Mucosa of descending colon (tissue), 3 donors: ENCODE measurements around the gene TBC1D32. TPM values are rescaled to one million over a fixed set of nuclear protein-coding genes. Genes with fewer than 3 reads are reported as not detected.
"Not testable (repeated sequence)": the region's sequence is repeated elsewhere in the genome, so short reads cannot be mapped to it uniquely, and the experiment has no call there.

Experiments
- ATAC-seq: fragments of 200-7000 bp; cut with Tn5 transposase; one replicate; pipeline ENCODE4 v1.9.1; 2020; ENCODE audit warnings: mild to moderate bottlenecking, moderate library complexity
- DNase-seq, 3 donors: peaks; one replicate each; pipeline ENCODE4 v3.0.0-alpha.2; 2020
- H3K36me3 ChIP-seq: fragments of 200-600 bp; one replicate; pipeline ENCODE4 v1.8.0; 2021; ENCODE audit warnings: low read depth, mild to moderate bottlenecking
- H3K4me1 ChIP-seq: fragments of 200-600 bp; one replicate; pipeline ENCODE4 v1.8.0; 2021; ENCODE audit warnings: low read depth, mild to moderate bottlenecking
- H3K4me3 ChIP-seq: fragments of 200-600 bp; one replicate; pipeline ENCODE4 v1.8.0; 2021; ENCODE audit warnings: mild to moderate bottlenecking
- H3K9me3 ChIP-seq: fragments of 200-600 bp; one replicate; pipeline ENCODE4 v1.8.0; 2021; ENCODE audit warnings: mild to moderate bottlenecking
- intact Hi-C, 2 donors: fragments of 100-400 bp; cut with DNase I in 1 of 2; cut with micrococcal nuclease in 1 of 2; formaldehyde crosslinking; loops; one replicate each; pipeline versions ENCODE4 v1.11.0 to v1.11.1; 2022; cut with DNase I, micrococcal nuclease
- total RNA-seq, 3 donors: library from RNA; stranded (reverse); fragmentation: NEBNext Ultra II Directional in 2 of 3; extraction: Animal tissue kit (Norgen Biotek cat#: 25700) in 2 of 3; gene quantifications; one replicate each; pipeline versions ENCODE4 v1.2.1 to v1.2.4, GENCODE V29; 2021 to 2023
- TF ChIP-seq, protein P1 (sequence below): fragments of 200-600 bp; IDR thresholded peaks from one replicate; pipeline ENCODE4 v1.8.0; 2022; ENCODE audit warnings: antibody characterized with exemption, mild to moderate bottlenecking
- donor health status: DM: no; HTN: no; CAD: no; lungs with moderate emphysema.
- donor health status: DM: no; HTN: no; CAD: no.
- donor health status: DM: no; HTN: yes; CAD: no.

TBC1D32 gene
- total RNA-seq, 3 donors from 2014 or later: 6.0 to 13.2 (median 8.6) TPM

DNA sequence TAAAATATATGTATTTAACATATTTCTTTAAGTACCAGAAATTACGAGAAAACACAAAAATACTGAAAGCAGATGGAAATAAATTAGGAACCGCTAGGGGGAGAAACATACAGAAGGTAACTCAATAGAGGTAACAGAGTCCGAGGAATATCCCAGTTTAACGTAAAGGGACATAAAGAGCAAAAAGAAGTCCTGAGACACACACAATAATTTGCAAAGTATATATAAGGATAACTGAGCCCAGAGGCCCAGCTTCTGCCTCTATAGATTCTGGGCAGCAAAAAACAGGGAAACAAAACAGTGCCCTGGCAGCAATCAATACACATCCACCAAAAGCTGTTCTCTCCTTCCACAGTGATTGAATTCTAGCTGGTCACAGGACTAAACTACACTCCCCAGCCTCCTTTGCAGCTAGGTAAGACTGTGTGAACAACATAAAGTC lies 15.1 kb downstream of the TBC1D32 start:
- H3K4me1 ChIP-seq: peaks cover 6% of the 10 kb centered on the region
- no peaks in the 10 kb centered on the region for H3K36me3 ChIP-seq
- DNase-seq: no peak
- TF ChIP-seq, protein P1, sequence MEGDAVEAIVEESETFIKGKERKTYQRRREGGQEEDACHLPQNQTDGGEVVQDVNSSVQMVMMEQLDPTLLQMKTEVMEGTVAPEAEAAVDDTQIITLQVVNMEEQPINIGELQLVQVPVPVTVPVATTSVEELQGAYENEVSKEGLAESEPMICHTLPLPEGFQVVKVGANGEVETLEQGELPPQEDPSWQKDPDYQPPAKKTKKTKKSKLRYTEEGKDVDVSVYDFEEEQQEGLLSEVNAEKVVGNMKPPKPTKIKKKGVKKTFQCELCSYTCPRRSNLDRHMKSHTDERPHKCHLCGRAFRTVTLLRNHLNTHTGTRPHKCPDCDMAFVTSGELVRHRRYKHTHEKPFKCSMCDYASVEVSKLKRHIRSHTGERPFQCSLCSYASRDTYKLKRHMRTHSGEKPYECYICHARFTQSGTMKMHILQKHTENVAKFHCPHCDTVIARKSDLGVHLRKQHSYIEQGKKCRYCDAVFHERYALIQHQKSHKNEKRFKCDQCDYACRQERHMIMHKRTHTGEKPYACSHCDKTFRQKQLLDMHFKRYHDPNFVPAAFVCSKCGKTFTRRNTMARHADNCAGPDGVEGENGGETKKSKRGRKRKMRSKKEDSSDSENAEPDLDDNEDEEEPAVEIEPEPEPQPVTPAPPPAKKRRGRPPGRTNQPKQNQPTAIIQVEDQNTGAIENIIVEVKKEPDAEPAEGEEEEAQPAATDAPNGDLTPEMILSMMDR: peak; percentile 14
- no peaks in the 10 kb centered on the region for H3K9me3 ChIP-seq
- H3K4me3 ChIP-seq: no peak overlapping the region
- no peak for ATAC-seq
- intact Hi-C loops: loop anchor here in 1 of 2 donors (10.0 kb wide), 1 partner anchor 76 kb away; no protein-coding TSS in a partner anchor

DNA sequence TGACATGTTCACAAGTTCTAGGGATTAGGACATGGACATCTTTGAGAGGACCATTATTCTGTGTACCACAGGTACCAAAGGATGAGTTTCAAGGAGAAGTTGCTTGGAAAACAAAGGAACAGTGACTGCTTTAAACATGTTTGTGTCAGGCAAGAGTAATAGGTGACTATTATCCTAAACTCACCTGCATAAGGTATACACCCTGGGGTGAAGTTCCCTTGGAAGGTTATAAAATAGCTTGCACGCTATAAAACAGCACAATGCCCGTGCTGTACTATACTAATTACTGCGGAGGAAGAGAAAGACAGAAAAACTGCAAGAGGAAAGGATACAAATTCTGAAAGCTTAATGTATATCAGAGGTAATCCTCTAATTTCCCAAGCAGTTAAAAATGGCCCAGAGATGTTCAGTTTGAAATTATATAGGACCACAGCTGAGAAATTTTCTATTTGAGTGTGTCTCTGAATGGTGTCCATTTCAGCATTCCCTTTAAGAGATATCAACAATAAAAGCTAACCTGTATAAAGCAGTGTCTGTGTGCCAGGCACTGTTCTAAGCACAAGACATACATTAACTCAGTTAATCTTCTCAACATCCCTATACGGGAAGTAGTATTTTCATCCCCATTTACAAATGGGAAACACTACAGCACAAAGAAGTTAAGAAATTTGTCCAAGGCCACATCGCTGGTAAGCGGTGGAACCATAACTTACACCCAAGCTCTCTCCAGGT lies 19.7 kb downstream of the TBC1D32 start:
- Histone ChIP-seq H3K4me1 (peaks cover 8% of the 10 kb centered on the region), H3K4me3 (no peak overlapping the region), H3K36me3 (no peaks in the 10 kb centered on the region), H3K9me3 (no peaks in the 10 kb centered on the region)
- TF ChIP-seq, protein P1: no peak
- DNase-seq: peak in 1 of 3 donors; percentile 31
- intact Hi-C loops: loop anchor here in 1 of 2 donors (10.0 kb wide), 1 partner anchor 80 kb away; no protein-coding TSS in a partner anchor
- ATAC-seq: peak; percentile 98

DNA sequence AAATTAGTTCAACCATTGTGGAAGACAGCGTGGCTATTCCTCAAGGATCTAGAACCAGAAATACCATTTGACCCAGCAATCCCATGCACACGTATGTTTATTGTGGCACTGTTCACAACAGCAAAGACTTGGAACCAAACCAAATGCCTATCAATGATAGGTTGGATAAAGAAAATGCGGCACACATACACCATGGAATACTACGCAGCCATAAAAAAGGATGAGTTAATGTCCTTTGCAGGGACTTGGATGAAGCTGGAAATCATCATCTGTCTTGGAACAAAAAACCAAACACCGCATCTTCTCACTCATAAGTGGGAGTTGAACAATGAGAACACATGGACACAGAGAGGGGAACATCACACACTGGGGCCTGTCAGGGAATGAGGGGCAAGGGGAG lies 22.5 kb downstream of the TBC1D32 start:
- not testable (repeated sequence) for H3K36me3 ChIP-seq, H3K4me1 ChIP-seq, DNase-seq, H3K9me3 ChIP-seq, H3K4me3 ChIP-seq, ATAC-seq
- intact Hi-C loops: loop anchor here in 1 of 2 donors (10.0 kb wide), 1 partner anchor 83 kb away; no protein-coding TSS in a partner anchor

DNA sequence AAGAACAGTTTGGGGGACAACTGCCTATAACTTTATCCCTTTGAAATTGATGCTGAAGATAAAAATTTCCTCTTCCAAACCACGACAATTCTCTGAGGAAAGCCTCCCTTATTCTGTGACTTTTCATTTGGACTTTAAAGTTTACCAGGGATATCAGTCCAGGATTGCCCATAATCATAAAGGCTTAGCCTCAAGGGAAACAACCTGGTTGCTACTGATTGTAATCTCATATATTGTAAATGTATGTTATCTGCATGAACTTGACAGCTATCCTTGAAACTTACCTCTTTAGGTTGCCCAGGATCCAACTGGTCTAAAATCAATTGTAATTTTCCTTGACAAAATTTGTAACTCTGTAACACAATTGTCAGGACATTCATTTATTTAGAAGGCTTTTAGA lies 23.8 kb downstream of the TBC1D32 start:
- intact Hi-C loops: loop anchor here in 1 of 2 donors (10.0 kb wide), 1 partner anchor 84 kb away; no protein-coding TSS in a partner anchor
- H3K36me3 ChIP-seq: no peaks in the 10 kb centered on the region
- TF ChIP-seq, protein P1: no peak
- peaks cover 8% of the 10 kb centered on the region for H3K4me1 ChIP-seq
- ATAC-seq: peak; percentile 32
- no peak overlapping the region for H3K4me3 ChIP-seq
- no peaks in the 10 kb centered on the region for H3K9me3 ChIP-seq
- no peak for DNase-seq

DNA sequence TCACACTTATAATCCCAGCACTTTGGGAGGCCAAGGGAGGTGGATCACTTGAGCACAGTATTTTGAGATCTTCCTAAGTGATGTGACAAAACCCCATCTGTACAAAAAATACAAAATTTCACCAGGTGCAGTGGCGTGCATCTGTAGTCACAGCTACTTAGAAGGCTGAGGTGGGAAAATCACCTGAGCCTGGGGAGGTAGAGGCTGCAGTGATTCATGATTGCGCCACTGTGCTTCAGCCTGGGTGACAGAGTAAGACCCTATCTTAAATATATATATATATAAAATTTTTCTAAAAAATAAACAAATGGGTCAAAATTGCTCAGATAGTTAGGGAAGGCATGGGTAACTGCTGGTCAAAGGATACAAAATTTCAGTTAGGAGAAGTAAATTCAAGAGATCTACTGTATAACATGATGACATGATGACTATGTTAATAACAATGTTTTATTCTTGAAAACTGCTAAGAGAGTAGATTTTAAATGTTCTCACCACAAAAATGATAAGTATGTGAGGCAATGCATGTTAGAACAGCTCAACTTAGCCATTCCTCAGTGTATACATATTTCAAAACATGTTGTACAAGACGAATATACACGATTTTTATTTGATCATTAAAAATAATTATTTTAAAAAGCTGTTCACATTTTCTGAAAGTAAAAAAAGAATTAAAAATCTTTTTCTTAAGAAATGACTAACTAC lies 24.4 kb downstream of the TBC1D32 start:
- H3K4me3 ChIP-seq: no peak overlapping the region
- H3K9me3 ChIP-seq: no peaks in the 10 kb centered on the region
- intact Hi-C loops: loop anchor here in 1 of 2 donors (10.0 kb wide), 1 partner anchor 85 kb away; no protein-coding TSS in a partner anchor
- DNase-seq (no peak), ATAC-seq (no peak)
- TF ChIP-seq, protein P1: no peak
- H3K4me1 ChIP-seq: peaks cover 5% of the 10 kb centered on the region
- no peaks in the 10 kb centered on the region for H3K36me3 ChIP-seq
